ENCODE results near the gene FNIP2. TPM values are rescaled to one million over a fixed set of nuclear protein-coding genes. Genes with fewer than 3 reads are reported as not detected.
"Not testable (repeated sequence)": the region's sequence is repeated elsewhere in the genome, so short reads cannot be mapped to it uniquely, and the experiment has no call there.

FNIP2 gene
- total RNA-seq, 1 donor from 2014 or later, result 36.5 TPM

DNA sequence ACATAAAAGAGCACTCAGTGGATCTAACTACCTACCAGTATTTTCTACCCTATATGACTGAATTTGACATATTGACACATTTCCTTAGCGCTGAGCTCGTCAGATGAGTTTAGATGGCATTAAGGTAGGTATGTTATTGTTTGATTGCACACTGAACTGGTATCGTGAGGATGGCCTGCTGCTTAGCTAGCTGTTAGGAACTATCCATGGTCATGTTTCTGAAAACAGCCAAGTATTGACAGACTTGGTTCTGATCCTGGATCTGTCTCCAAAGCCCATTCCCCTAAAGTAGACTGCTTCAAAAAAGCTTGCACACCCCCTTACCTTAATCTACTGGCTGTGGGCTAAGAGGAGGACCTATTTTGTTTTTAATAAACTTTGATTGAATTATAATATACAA is 32.9 kb downstream of the FNIP2 start:
- TF ChIP-seq CTCF (conservative IDR thresholded peaks at IDR 0.05), result no peak
- no peaks in the 10 kb centered on the region for H3K9me3 Mint-ChIP-seq
- no peaks in the 10 kb centered on the region for H3K36me3 Mint-ChIP-seq
- H3K4me1 Mint-ChIP-seq (ENCODE audit: unreplicated experiment), result peaks cover 28% of the 10 kb centered on the region
- no peak for DNase-seq (ENCODE audit: extremely low spot score, unreplicated experiment)
- no peak overlapping the region for H3K27ac Mint-ChIP-seq
- H3K27me3 Mint-ChIP-seq, result no peaks in the 10 kb centered on the region
- H3K4me3 Mint-ChIP-seq, result no peak overlapping the region

GRCh38 chr4:158802914-158803313 is 34.1 kb downstream of the FNIP2 start:
- peaks cover 28% of the 10 kb centered on the region for H3K4me1 Mint-ChIP-seq (ENCODE audit: unreplicated experiment)
- no peak overlapping the region for H3K4me3 Mint-ChIP-seq
- no peak for TF ChIP-seq CTCF (conservative IDR thresholded peaks at IDR 0.05)
- H3K9me3 Mint-ChIP-seq, result no peaks in the 10 kb centered on the region
- H3K36me3 Mint-ChIP-seq, result no peaks in the 10 kb centered on the region
- no peak overlapping the region for H3K27ac Mint-ChIP-seq
- no peaks in the 10 kb centered on the region for H3K27me3 Mint-ChIP-seq
- no peak for DNase-seq (ENCODE audit: extremely low spot score, unreplicated experiment)

DNA sequence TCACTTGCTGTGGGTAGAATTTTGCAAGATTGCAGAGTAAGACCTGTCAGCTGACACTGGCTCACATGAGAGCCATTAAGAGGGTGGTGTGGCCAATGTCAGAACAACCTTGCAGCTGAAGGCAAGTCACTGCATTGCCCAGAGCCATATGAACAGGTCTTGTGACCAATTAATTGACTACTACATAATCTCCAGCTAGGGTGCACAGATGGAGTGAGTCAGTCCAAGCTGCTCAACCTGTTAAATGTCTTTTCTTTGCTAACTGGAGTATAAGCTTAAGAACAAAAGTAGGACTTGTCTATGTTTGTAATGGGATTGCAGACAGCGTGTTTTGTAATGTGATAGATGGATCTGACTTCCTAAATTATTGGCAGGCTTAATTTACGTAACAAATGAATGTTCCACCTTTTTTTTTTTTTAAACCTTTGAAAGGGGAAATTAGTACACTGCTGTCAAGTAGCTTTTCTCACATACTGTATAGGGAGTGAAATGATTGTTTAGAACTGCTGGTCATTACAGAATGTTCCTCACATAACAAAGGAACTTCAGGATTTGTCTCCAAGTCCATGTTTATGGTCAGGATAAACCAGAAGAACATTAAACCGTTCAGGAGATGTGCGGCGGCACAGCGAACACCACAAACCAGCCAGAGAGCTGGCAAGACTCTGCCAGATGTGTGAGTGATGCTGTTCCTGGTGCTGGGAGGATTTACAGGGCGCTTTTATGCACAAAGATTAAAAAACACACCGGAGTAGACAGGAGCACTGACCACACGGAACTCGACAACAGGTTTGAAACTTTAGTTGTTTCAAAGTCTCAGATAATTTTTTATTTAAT is 37.0 kb downstream of the FNIP2 start:
- no peaks in the 10 kb centered on the region for H3K9me3 Mint-ChIP-seq
- DNase-seq (ENCODE audit: extremely low spot score, unreplicated experiment), result no peak
- TF ChIP-seq CTCF (conservative IDR thresholded peaks at IDR 0.05), result no peak
- peak overlapping the region; percentile 88 for H3K27ac Mint-ChIP-seq
- H3K27me3 Mint-ChIP-seq, result no peaks in the 10 kb centered on the region
- peaks cover 37% of the 10 kb centered on the region for H3K4me1 Mint-ChIP-seq (ENCODE audit: unreplicated experiment)
- no peaks in the 10 kb centered on the region for H3K36me3 Mint-ChIP-seq
- H3K4me3 Mint-ChIP-seq, result peak overlapping the region; percentile 71

- no peak overlapping the region for H3K4me3 Mint-ChIP-seq
- H3K4me1 Mint-ChIP-seq (ENCODE audit: unreplicated experiment), result peaks cover 44% of the 10 kb centered on the region
- TF ChIP-seq CTCF (conservative IDR thresholded peaks at IDR 0.05), result no peak
- H3K27ac Mint-ChIP-seq, result peak overlapping the region; percentile 24
- no peaks in the 10 kb centered on the region for H3K27me3 Mint-ChIP-seq
- no peaks in the 10 kb centered on the region for H3K36me3 Mint-ChIP-seq
- H3K9me3 Mint-ChIP-seq, result no peaks in the 10 kb centered on the region
- DNase-seq (ENCODE audit: extremely low spot score, unreplicated experiment), result no peak
Measured at GRCh38 chr4:158807691-158808090, 38.9 kb downstream of the FNIP2 start.

- Mint-ChIP-seq H3K4me1 (ENCODE audit: unreplicated experiment) (peaks cover 48% of the 10 kb centered on the region), H3K9me3 (no peaks in the 10 kb centered on the region), H3K27me3 (no peaks in the 10 kb centered on the region), H3K27ac (peak overlapping the region; percentile 24), H3K4me3 (no peak overlapping the region), H3K36me3 (no peaks in the 10 kb centered on the region)
- TF ChIP-seq CTCF (conservative IDR thresholded peaks at IDR 0.05), result no peak
- DNase-seq (ENCODE audit: extremely low spot score, unreplicated experiment), result no peak
Measured at GRCh38 chr4:158808399-158808798, 39.6 kb downstream of the FNIP2 start.

DNA sequence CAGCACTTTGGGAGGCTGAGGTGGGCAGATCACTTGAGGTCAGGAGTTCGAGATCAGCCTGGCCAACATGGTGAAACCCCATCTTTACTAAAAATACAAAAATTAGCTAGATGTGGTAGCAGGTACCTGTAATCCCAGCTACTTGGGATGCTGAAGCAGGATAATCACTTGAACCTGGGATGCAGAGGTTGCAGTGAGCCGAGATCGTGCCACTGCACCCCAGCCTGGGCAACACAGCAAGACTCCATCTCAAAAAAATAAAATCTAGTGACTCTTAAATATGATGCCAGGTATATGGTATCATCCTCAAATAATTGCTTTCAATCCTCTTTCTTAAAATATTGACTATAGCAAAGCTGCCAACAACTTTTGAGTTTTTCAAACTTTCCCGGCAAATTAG is 40.4 kb downstream of the FNIP2 start:
- peaks cover 56% of the 10 kb centered on the region for H3K4me1 Mint-ChIP-seq (ENCODE audit: unreplicated experiment)
- H3K36me3 Mint-ChIP-seq; H3K4me3 Mint-ChIP-seq; H3K27me3 Mint-ChIP-seq; H3K9me3 Mint-ChIP-seq; DNase-seq (ENCODE audit: extremely low spot score, unreplicated experiment): not testable (repeated sequence)
- peak overlapping the region; percentile 95 for H3K27ac Mint-ChIP-seq

Data from type B pancreatic cell (in vitro differentiated cells).